ENCODE results near the gene BCOR. TPM values are rescaled to one million over a fixed set of nuclear protein-coding genes. Genes with fewer than 3 reads are reported as not detected.

BCOR gene
- total and polyA plus RNA-seq, 2 of the 8 experiments (the other 6 are each of a cell fraction or from before 2014, with no cell fraction given), result 25.0 to 50.8 TPM

DNA sequence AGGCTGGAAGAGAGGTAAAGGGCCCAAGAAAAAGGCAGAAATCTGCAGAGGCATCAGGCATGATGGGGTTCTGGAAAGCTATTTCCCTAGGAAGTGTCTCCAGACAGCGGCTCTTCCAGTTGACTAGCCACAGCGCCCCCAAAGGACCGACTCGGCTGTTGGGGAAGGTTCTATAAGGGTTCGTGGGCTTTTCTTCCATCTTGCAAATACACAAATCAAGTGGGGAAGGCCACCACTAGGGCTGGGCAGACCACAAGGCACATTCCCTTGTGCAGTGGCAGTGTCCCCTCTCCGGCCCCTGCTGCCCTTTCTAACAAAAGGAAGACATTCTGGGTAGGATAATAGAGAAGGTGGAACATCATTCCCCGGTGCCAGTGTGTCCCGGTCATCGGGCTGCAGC, 18.2 kb downstream of the BCOR start:
- Histone ChIP-seq H2AFZ (ENCODE audit: low read length) (no peak overlapping the region), H3K9me3 (ENCODE audit: insufficient read depth in 2 of 2, low read depth in 1 of 2, low read length in 1 of 2) (no peaks in the 10 kb centered on the region), H3K36me3 (ENCODE audit: control insufficient read depth in 2 of 4, insufficient read depth in 4 of 4, low read length in 3 of 4) (peaks cover 3 to 20% (median 15%) of the 10 kb centered on the region in 4 experiments; a peak in 6 of 8 replicates), H3K4me3 (ENCODE audit: extremely low read depth in 1 of 4, insufficient read depth in 2 of 4, low read depth in 3 of 4, low read length in 4 of 4) (no peak overlapping the region), H4K20me1 (replicated peaks in 1 of 2; ENCODE audit: control insufficient read depth in 1 of 2, insufficient read depth in 2 of 2, low read length in 2 of 2) (peaks cover 24 to 32% of the 10 kb centered on the region in 2 experiments), H3K23ac (ENCODE audit: insufficient read length) (no peak overlapping the region), H4K8ac (ENCODE audit: extremely low read depth, insufficient read depth, low read length) (no peak overlapping the region), H3K4ac (replicated peaks; ENCODE audit: insufficient read length, low read depth, low read length) (no peak overlapping the region), H3K9ac (replicated peaks in 1 of 4; ENCODE audit: extremely low read depth in 1 of 4, low read depth in 3 of 4, low read length in 3 of 4) (no peak overlapping the region), H2BK12ac (ENCODE audit: low read depth, low read length) (no peak overlapping the region), H3K27ac (ENCODE audit: low read depth, low read length) (no peak overlapping the region), H3K79me1 (ENCODE audit: low read depth, low read length) (peaks cover 2% of the 10 kb centered on the region), H2AK5ac (ENCODE audit: low read depth, low read length) (no peak overlapping the region), H2BK5ac (ENCODE audit: low read depth, low read length) (no peak overlapping the region), H3K56ac (replicated peaks; ENCODE audit: insufficient read length, low read depth, low read length) (no peak overlapping the region), H4K91ac (replicated peaks; ENCODE audit: insufficient read length, low read length) (no peak overlapping the region), H3K79me2 (ENCODE audit: control insufficient read depth in 1 of 2, insufficient read depth in 2 of 2, low read length in 2 of 2) (peaks cover 0 to 80% of the 10 kb centered on the region in 2 experiments; a peak in 3 of 4 replicates), H4K5ac (ENCODE audit: insufficient read length, low read depth, low read length) (no peak overlapping the region), H2BK20ac (ENCODE audit: low read length) (no peak overlapping the region), H3K23me2 (ENCODE audit: low read depth, low read length) (peaks cover 4% of the 10 kb centered on the region; the same call in 1 of the 2 replicates), H3K4me2 (ENCODE audit: insufficient read depth in 1 of 2, low read depth in 2 of 2, low read length in 2 of 2) (no peak overlapping the region), H2BK120ac (replicated peaks; ENCODE audit: low read depth, low read length) (no peak overlapping the region), H2BK15ac (ENCODE audit: low read length) (no peak overlapping the region), H3K4me1 (replicated peaks in 1 of 4; ENCODE audit: control insufficient read depth in 3 of 4, insufficient read depth in 4 of 4, low read length in 3 of 4) (peaks cover 8 to 32% (median 21%) of the 10 kb centered on the region in 4 experiments), H3K14ac (ENCODE audit: insufficient read length) (no peak overlapping the region), H3K27me3 (replicated peaks in 1 of 4; ENCODE audit: control insufficient read depth in 3 of 4, extremely low read depth in 1 of 4, insufficient read depth in 3 of 4, low read length in 3 of 4) (peaks cover 0 to 7% (median 0%) of the 10 kb centered on the region in 4 experiments; a peak in 3 of 7 replicates), H3K18ac (ENCODE audit: extremely low read depth, low read length) (no peak overlapping the region)
- peak; percentile 19 for FAIRE-seq
- ChIA-PET POLR2A (ENCODE audit: partially characterized antibody) (interaction anchor here (5.3 kb wide), 1 partner anchor 12 kb away, joined by 30 read pairs; no protein-coding TSS in a partner anchor), CTCF (ENCODE audit: partially characterized antibody) (interaction anchor here (0.8 to 1.2 kb wide), 2 partner anchors 10 to 143 kb away, joined by 3 to 5 read pairs; no protein-coding TSS in a partner anchor)
- TF ChIP-seq CBX8 (IDR thresholded peaks at IDR 0.05; ENCODE audit: borderline replicate concordance, low read depth, low read length) (no peak), EGR1 (IDR thresholded peaks at IDR 0.05; ENCODE audit: borderline replicate concordance, low read depth, low read length) (no peak), RAD21 (IDR thresholded peaks at IDR 0.05 in 1 of 2, conservative IDR thresholded peaks at IDR 0.05 in 1 of 2; ENCODE audit: low read depth in 2 of 2, low read length in 2 of 2) (peak; percentile 17 to 30; a peak in 2 of 4 replicates)
- TF ChIP-seq, protein P1, sequence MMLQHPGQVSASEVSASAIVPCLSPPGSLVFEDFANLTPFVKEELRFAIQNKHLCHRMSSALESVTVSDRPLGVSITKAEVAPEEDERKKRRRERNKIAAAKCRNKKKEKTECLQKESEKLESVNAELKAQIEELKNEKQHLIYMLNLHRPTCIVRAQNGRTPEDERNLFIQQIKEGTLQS (IDR thresholded peaks at IDR 0.05; ENCODE audit: insufficient read depth, low read depth, low read length), result no peak
- TF ChIP-seq, protein P2, sequence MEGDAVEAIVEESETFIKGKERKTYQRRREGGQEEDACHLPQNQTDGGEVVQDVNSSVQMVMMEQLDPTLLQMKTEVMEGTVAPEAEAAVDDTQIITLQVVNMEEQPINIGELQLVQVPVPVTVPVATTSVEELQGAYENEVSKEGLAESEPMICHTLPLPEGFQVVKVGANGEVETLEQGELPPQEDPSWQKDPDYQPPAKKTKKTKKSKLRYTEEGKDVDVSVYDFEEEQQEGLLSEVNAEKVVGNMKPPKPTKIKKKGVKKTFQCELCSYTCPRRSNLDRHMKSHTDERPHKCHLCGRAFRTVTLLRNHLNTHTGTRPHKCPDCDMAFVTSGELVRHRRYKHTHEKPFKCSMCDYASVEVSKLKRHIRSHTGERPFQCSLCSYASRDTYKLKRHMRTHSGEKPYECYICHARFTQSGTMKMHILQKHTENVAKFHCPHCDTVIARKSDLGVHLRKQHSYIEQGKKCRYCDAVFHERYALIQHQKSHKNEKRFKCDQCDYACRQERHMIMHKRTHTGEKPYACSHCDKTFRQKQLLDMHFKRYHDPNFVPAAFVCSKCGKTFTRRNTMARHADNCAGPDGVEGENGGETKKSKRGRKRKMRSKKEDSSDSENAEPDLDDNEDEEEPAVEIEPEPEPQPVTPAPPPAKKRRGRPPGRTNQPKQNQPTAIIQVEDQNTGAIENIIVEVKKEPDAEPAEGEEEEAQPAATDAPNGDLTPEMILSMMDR (IDR thresholded peaks at IDR 0.05; ENCODE audit: control extremely low read depth in 1 of 3, insufficient read depth in 1 of 3, low read depth in 1 of 3, low read length in 3 of 3), result peak in 2 of 3 experiments; percentile 20 to 31; a peak in 2 of 4 replicates
- no peak for DNase-seq (ENCODE audit: low read depth in 1 of 2, low spot score in 2 of 2)
- WGBS, 2 experiments (ENCODE audit: extremely low coverage in 1 of 2, insufficient coverage in 1 of 2, insufficient read length in 1 of 2, insufficient replicate concordance in 2 of 2, low coverage in 1 of 2, low lambda C conversion rate in 2 of 2, missing lambda C conversion rate in 1 of 2), result 76% methylated on average over 8 of the region's 9 CpGs; no CpG with 5 or more reads in 1 of the 2 experiments

All from H1 (cell line).